HG03139 (cell line): ENCODE data around the gene TLE2.
"Not testable (repeated sequence)": the region's sequence is repeated elsewhere in the genome, so short reads cannot be mapped to it uniquely, and the experiment has no call there.

ENCODE experiments used
- ATAC-seq: cut with Tn5 transposase; IDR thresholded peaks from one replicate; pipeline ENCODE4 v1.9.1; 2021; ENCODE audit not compliant: unreplicated experiment

TLE2 gene

DNA sequence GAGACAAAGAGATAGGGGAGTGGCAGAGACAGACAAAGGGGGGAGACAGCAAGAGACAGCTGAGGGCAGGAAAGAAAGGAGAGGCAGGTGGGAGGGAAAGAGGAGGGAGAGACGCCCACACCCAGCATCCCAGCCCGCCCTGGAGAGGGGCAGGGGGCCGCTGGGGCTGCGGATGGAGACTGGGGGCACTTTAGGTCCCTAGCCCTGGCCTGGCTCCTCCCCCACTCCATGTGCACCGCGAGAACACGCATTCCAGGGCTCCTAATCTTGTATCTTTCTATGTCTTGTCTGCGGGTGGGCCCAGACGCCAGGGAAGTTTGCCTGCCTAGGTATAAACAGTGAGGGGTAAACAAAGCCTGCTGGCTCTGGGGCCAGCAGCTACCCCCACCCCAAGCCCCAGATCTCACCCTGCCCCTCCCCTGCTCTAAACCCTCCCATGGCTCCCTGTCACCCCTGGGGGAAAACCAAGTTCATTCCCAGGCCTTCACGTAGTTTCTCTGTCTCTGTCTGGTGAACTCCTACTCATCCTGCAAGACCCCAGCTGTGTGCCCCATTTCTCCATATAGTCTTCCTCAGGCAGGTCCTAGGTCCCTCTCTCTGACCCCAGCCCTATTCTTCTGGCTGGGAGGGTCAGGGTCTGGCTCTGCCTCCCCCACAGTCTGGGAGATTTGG is 27.5 kb upstream of the TLE2 start:
- ATAC-seq, result no peak

DNA sequence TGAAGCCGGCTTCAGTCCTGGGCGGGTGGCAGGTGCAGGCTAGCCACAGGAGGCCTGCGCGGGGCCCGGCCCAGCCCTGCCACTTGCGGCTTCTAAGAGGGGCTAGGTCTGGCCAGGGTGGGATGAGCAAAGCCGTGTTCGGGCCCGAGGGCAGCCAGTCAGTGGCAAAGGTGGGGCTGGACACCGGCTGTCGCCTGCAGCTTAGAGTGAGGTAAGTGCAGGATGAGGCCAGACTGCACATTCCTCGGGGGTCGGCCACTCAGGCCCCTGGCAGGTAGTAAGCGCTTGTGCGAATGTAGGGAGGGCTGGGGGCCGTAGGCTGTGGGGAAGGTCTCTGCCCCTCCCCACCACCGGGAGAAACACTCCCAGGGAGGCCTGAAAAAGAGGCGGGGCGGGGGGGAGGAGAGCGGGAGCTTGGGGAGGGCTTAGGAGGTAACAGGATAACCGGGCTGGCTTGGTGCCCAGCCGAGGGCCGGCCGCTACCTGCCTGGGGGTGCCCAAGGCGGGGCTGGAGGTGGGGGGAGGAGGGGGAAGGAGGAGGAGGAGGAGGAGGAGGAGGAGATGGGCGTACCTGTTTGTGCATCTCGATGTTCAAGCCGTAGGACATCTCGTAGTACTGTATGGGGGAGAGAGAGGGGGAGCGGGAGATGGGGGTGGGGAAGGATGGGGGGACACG is 26.8 kb upstream of the TLE2 start:
- ATAC-seq, result no peak

DNA sequence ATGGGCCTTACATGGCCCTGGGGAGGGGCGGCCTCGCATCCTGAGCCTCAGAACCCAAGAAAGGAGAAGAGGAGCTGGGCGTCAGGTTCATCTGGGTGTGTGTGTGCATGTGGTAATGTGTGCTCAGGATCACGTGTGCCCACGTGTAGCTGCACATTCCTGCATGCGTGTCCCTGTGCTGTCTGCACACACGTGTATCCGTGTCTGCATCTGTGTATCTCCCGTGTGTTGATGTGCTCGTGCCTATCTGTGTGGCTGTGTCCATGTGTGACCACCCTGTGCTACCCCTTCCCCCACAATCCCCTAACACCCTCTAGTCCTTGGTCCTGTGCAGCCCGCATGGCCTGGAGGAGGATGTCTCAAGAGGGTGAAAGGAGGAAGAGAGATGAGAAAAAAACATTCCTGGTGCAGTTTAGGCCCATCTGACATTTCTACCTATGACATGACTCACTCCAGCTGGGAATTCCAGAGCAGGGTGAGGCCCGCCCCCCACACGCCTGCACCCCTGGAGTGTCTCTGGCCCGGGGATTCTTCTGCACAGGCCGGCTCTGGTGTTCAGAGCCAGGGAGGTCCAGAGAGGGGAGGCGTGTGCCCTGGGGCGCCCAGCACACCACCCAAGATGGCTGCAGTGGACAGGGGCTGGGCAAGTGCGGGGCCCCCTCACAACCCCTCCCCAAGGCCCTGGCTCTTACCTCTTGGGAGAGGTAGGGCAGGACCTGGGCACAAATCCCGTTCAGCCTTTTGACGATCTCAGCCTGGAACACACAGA is 26.1 kb upstream of the TLE2 start:
- no peak for ATAC-seq

DNA sequence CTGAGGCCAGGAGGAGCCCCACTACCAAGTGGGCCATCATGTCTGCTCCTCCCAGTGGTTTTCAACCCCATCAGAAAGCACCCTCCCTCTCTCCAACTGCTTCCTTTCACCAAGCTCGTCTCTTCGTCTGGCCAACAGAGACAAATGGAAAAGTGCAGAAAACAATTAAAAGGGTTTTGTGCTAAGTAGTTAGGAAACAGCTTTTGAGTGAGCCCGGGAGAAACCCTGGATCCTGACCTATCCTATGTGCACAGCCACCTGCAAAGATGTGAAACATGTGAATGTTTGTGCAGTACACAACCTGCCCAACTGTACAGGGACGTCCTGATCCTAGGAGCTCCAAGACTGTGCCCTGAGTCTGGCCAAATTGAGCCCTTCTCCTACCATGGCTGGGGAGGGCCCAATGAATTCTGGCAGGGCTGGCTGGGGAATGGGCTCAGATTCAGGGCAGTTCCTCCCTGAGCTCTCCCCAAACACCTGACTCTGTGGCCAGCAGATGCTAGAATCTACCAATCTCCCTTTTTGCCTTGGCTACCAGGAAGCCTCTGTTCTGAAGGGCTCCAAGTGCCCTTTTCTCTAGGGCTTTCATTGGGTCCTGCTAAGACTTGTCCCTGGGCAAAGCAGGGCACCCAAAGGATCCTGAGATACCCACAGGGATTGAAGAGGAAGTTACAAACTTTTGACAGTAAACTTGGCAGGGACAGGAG is 25.3 kb upstream of the TLE2 start:
- ATAC-seq, result no peak

DNA sequence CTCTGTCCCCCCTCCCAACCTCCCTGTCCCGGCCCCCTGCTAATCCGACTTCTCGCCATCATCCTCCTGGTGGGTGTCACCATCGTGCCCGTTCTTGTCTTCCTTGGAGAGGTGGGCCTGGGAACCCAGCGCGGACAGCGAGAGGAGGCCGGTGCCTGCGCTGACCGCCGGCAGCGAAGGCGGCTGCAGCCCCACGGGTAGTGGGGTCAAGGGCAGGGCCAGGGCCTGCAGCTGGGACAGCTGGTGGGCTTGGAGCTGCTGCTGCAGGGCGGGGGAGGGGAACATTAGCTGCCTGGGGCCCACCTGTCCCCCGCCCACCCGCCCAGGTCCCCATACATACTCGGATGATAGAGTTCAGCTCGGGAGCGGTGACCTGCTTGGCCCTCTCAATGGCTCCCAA is 24.7 kb upstream of the TLE2 start:
- ATAC-seq, result no peak

DNA sequence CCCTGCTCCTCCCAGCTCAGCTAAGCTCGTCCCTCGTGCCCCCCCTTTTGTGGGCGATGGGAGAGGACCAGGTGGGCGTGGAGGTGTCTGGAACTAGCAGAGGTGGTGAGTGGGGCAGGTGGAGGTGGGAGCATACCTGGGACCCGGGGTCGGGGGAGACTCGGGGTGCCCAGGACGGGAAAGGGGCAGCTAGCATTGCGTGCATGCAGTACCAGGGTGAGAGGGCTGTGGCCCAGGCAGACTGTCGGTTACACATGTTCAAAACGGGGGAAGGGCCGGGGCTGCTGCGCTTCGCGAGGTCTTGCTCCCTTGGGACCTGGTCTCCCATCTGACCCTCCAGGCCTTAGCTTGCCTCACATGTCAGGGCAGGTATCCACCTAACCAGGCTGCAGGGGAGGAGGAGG is 24.1 kb upstream of the TLE2 start:
- ATAC-seq, result no peak

DNA sequence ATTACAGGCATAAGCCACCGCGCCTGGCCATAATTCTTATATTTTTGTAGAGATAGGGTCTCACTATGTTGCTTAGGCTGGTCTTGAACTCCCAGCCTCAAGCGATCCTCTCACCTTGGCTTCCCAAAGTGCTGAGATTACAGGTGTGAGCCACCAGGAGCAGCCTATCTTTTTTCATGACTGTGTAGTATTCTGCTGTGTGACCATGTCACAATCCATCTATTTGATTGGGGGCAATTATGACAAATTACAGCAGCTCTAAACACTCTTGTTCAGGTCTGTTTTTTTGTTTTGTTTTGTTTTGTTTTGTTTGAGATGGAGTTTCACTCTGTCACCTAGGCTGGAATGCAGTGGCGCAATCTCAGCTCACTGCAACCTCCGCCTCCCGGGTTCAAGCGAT is 20.9 kb upstream of the TLE2 start:
- ATAC-seq, result not testable (repeated sequence)

DNA sequence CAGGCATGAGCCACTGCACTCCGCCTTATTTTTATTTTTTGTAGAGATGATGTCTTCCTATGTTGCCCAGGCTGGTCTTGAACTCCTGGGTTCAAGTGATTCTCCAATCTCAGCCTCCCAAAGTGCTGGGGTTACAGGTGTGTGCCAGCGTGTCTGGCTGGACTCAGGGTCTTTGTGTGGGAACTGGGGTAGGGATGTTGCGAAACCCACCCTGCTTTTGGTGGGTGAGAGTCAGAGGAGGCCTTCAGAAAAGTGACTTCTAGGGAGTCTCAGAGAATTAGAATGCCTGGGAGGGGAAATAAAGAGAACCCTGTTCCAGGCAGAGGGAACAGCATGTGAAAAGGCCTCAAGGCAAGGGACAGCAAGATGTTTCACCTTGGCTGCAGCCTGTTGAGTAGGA is 20.0 kb upstream of the TLE2 start:
- ATAC-seq, result no peak

DNA sequence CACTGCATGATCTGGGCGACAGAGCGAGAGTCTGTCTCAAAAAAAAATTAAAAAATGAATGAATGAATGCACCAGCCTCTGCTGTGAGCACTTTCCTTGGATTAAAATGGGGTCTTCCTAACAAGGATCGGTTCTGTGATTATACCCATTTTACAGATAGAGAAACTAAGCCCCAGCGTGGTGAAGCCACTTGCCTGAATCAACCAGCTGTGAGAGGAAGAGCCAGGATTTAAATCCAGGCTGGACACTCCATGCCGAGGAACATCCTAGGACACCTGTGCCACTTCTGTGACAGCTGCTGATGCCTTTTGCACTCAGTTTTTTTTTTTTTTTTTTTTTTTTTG is 19.1 kb upstream of the TLE2 start:
- ATAC-seq, result no peak

DNA sequence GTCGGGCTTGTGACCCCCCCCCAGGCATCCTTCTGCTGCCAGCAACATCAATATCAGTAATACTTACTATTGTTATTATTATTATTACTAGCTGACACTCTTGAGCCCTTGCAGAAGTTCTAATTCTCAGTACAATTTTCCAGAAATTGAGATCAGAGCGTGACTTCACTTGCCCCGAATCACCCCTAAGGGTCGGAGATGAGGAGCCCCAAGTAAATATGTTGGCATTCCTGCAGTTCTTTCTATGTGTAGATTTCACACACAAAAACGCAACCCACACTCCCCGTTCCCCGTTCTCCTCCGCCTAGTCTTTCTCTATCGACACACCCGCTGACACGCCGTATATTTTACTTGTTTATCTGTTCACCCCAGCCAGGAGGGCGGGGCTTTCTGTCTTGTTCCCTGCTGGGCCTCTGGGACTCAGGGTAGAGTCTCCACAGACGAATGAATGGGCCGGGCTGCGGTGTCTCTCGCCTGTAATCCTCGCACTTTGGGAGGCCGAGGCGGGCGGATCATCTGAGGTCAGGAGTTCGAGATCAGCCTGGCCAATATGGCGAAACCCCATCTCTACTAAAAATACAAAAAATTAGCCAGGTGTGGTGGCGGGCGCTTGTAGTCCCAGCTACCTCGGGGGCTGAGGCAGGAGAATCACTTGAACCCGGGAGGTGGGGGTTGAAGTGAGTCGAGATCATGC is 18.6 kb upstream of the TLE2 start:
- ATAC-seq, result no peak

DNA sequence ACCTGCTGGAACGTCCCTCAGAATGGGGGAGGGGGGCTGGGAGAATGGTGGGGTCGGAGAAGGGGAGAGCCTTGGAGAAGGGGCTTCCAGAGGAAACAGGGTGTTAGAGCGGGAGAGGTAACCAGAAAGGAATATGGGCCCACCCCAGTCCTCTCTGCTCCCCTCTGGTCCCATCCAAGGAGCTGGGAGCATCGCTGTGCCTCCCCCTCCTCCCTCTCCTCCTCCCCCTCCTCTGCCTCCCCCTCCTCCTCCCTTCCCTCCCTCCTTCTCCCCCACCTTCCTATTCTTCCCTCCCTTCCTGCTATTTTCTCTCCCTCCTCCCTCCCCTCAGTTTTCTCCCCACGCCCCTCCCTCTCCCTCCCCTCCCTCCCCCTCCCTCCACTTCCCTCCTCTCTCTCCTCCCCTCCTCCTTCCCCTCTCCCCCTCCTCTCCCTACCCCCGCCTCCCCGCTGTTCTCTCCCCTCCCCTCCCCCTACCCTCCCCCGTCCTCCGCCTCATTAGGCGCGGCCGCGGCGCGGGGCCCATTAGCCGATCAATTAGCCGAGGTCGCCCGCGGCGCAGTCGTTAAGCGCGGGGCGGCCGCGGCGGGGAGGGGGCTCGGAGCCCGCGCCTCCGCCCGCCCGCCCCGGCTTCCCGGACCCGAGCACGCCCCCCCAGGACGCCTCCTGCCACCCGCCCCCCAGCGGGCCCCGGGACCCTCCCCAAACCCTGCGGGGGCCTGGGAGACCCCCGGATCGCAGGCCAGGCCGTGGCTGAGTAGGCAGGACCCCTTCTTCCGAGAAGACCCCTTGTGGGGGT is 17.8 kb upstream of the TLE2 start:
- ATAC-seq, result no peak

DNA sequence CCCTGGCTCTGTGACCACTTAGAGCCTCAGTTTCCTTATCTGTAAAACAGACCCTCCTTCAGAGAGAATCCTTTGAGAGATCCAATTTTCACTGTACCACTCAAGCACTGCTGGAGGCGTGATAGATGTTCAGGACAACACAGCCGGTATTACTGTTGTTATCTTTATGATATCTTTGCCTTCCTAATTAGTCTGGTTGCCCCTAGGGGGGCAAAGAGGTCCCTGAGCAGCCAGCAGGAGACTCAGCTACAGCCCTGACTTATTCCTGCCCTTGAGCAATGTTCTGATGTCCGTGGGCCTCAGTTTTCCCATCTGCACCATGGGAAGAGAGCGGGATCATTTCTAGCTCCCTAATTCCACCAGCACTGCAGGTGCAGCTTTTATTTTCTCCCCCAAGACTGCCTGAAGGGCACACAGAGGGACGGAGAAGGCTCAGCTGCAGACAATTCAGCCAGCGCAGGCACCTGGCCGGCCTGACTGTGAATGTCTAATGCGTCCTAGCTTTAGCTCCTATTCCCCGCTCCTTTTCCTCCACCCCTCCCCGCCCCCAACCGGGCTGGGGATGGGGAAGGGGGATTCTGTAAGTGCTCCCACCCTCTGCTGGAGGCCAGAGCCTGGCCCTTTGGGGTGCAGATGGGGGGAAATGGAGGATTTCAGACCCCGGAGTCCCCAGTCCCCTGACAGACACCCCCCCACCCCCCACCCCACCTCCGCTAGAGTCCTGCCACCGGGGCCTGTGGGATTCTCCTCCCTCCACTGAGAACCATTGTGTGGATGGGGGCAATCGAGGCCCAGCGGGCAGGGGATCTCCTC is 17.0 kb upstream of the TLE2 start:
- ATAC-seq, result no peak

DNA sequence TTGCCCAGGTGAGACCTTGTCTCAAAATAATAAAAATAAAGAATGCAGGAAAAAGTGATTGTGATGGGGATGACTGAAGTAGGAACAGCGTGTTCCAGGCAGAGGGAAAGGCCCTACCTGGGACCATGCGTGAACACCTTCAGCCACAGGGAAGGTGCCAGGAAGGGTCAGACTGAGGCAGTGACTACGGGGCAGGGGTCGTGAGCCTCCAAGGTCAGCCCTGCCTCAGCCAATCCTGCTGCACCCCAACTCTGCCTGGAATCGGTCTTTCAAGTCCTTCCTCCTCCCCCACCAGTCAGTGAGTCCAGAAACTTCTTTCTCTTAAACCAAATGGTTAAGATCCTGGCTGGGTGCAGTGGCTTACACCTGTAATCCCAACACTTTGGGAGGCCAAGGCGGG is 16.1 kb upstream of the TLE2 start:
- no peak for ATAC-seq

DNA sequence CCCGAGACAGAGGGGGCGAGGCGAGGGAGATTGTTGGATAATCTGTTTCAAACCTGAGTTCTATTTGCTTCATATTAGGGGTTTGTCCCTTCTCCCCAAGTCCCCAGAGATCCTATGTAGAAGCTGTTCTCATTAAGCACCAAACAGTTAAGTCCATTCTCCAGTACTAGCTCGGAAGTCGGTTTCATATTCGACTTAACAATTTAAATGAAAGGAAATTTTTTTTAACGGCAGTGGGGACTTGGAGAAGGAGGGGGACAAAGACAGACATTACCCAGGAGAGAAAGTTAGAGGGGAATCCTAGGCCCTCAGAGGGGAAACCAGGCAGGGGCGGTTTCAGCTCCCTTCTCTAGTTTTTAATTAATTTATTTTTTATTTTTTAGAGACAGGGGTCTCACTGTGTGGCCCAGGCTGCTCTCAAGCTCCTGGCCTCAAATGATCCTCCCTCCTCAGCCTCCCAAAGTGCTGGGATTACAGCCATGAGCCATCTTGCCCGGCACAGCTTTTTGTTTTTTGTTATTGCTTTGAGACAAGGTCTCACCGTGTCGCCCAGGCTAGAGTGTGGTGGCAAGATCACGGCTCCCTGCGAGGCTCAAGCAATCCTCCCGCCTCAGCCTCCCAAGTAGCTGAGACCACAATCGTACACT is 13.7 kb upstream of the TLE2 start:
- ATAC-seq, result no peak

DNA sequence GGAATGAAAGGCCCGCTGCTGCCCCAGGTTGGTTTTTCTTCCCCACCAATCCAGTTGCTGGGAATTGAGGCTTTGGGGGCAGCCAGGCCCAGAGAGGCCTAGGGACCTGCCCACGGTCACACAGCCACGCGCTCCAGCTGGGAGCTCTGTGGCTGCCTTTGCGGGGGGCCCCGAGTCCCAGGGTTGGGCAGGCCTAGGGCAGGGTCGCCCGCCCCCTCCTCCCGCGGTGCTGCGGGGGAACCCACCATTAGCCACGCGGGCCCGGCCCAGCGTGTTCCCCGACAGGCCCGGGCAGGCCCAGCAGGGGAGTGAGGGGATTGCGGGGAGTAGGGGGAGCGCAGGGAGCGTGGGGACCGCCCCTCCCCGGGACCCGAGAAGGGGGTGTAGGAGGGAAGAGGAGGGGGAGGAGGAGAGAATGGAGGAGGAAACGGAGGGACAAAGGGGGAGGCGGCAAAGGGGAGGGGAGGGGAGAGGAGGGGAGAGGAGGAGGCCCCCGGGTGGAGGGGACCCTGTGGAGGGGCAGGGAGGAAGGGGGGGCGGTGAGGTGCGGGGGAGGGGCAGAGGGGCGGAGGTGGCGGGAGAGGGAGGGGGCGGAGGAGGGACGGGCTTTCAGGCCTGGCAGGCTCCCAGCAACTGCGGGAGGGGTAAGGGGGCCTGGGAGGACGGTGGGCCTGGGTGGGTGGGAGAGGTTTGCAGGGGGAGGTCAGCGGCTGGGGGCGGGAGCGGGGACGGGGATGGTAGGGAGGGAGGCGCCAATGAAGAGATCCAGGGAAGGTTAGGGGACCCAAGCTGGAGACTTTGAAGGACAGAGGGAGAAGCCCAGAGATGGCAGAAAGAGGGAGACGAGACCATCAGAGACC is 12.9 kb upstream of the TLE2 start:
- no peak for ATAC-seq

DNA sequence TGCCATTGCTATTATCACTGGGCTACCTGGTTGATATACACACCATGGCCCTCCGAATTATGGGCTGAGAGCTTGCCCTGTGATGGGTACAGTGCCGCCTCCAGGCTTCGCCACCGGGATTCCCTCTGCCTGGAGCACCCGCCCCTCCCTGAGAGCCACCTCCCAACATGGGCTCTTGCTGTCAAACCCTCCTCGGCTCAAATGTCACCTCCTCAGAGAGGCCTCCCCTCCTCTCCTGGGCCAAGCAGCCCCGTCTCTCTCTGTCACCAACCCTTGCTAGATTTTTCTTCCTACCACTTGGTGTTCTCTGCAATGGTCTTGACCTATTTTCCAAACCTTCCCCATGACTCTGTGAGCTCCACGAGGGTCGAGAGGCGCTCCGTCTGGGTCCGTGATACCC is 12.2 kb upstream of the TLE2 start:
- ATAC-seq, result no peak

DNA sequence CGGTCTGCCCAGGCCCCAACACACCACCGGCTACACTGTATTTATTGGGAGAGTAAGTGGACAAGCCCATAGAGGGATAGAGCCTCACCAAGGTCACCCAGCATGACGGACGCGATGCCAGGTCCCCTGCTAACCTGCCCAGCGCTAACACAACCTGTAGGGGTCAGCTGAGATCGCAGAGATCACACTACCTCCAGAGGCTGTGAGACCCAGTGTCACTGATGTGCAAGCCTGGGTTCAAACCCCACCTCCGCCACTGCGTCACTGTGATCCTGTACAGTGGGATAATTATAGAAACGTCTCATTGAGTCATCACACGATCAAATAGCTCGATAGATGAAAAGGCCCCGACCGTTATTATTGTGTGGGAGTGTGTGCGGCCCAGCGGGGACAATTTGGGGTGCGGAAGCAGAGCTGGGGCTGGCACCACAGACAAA is 10.6 kb upstream of the TLE2 start:
- no peak for ATAC-seq

DNA sequence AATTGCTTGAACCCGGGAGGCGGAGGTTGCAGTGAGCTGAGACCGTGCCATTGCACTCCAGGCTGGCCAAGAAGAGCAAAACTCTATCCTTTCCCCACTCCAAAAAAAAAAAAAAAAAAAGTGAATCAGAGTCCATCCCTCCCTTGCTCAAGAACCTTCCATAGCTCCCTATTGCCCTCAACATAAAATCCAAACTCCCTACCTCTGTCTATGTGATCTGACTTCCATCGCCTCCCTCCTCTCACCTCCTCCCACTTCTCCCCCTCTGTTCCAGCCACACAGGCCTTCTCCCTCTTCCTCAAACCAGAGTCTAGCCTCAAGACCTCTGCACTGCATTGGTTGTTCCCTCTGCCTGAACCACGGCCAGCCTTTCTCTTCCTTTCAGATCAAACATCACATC is 10.0 kb upstream of the TLE2 start:
- ATAC-seq, result no peak
